Cortex of kidney (tissue), 1 donor: ENCODE data around the gene STRIP2.
"Not testable (repeated sequence)": the region's sequence is repeated elsewhere in the genome, so short reads cannot be mapped to it uniquely, and the experiment has no call there.

Source experiments
- DNase-seq: peaks from one replicate; lab custom pipeline; 2025; lab: John Stamatoyannopoulos, UW

STRIP2 gene

DNA sequence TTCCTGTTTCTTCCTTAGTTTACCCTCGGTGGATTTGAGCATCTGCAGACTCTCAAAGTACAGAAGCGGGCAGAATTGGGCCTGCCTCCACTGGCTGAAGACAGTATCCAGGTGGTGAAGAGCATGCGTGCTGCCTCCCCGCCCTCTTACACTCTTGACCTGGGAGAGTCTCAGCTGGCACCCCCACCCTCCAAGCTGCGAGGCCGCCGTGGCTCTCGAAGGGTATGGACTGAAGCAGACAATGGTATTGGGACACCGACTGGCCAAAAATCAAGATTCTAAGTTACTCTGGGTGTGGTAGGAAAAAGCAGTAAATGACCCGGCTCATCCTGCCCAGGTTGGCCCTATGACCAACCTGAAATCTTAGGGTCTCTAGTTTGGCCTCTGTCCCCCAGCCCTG is 22.2 kb downstream of the STRIP2 start:
- DNase-seq = no peak

- DNase-seq = no peak
These were observed 22.9 kb downstream of the STRIP2 start for GRCh38 chr7:129457101-129457500.

GRCh38 chr7:129458171-129458570 is 23.9 kb downstream of the STRIP2 start:
- DNase-seq = no peak

- no peak for DNase-seq
These were observed 27.6 kb downstream of the STRIP2 start for GRCh38 chr7:129461809-129462208.

DNA sequence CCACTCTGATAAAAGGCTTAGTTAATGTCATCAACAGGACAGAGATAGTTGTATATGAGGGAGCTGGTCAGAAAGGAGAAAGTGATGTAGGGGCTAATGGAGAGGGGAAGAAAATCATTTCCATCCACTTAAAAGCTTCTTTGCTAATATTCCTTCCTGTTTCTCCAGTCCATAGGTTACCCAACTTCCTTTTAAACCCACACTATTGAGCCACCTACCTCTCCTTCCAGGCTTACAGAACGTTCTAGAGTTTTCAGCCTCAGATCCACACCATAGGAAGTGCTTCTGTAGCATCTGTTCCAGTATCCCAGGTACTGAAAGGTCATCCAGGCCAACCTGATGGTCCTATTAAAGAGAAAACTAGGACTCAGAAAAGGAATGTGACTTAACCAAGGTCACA is 28.2 kb downstream of the STRIP2 start:
- no peak for DNase-seq

DNA sequence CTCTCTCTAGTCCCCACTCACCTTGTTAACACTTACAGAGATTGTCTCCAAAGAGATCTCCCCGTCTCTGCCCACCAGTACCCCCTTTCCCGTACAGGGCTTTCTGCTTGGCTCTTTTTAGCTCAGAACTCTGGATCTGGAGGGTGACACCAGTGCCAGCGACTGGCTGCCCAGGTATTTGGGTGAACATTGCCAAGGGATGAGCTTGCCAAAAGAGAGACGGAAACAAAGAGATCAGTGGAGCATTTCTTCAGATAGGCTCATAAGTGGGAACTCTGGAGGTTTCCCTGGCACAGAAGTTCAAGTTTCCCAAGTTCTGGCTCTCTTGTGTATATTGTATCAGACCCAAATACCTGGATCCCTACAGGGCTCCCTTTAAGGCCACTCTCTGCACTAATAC is 30.0 kb downstream of the STRIP2 start:
- no peak for DNase-seq

DNA sequence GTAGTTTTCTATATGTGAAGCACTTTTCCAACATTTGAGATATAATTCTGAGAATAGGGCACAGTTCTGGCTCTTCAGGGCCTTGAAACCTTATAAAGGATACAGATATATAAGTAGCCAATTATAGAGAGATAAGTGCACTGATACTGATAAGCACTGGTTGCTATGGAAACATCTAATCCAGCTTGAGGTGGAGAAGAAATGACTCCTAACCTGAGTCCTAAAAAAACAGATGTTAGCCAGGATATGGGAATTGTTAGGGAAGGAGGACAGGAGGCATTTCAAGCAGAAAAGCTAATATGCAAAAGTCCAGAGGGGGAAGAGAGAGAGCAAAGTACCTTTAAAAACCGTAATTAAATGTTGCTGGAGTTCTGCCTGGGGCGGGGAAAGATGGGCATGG is 30.8 kb downstream of the STRIP2 start:
- DNase-seq = no peak

GRCh38 chr7:129466796-129467195 is 32.6 kb downstream of the STRIP2 start:
- no peak for DNase-seq

DNA sequence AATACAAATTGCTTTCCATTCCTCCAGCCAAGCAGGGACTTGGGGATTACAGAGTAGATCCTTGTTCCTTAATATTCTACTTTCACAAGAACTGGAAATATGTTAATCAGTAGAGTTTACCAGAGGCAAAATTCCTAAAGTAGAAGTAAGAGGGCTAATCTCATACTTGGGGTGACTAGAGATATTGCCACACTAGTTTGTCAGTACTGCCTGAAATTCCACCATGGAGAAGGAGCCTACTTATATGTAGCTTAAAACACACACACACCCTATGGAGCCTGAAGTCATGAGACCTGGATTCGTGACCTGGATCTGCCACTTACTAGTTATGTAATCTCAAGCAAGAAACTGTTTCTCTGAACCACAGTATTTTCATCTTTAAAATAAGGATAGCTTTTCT is 33.9 kb downstream of the STRIP2 start:
- DNase-seq = no peak

- DNase-seq = no peak
These were observed 34.3 kb downstream of the STRIP2 start for GRCh38 chr7:129468547-129468946.

DNA sequence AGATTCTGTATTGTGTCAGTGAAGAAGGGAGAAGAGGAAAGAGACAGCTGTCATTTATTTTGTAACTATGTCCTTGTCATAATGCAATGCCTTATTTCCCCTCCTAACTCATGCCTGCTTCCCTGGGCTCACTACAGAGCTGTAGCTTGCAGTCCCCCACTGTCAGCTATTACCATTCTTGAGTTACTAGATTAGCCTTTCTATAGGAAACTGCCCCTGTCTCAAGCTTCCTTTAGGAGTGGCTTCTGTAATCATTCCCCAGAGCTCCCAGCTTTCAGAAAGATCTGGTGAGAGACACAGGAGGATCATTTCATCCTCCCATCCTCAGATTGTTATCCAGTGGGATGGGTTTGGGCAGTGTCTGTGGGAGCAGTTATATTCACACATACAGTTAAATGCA is 35.7 kb downstream of the STRIP2 start:
- DNase-seq = no peak

GRCh38 chr7:129470411-129470810 is 36.2 kb downstream of the STRIP2 start:
- no peak for DNase-seq

- DNase-seq = no peak
These were observed 37.2 kb downstream of the STRIP2 start for GRCh38 chr7:129471402-129471827.

DNA sequence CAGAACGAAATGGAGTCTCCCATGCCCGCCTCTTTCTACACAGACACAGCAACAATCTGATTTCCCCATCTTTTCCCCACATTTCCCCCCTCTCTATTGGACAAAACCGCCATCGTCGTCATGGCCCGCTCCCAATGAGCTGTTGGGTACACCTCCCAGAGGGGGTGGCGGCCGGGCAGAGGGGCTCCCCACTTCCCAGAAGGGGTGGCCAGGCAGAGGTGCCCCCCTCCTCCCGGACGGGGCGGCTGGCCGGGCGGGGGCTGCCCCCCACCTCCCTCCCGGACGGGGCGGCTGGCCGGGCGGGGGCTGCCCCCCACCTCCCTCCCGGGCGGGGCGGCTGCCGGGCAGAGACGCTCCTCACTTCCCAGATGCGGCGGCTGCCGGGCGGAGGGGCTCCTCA is 41.7 kb downstream of the STRIP2 start:
- not testable (repeated sequence) for DNase-seq

DNA sequence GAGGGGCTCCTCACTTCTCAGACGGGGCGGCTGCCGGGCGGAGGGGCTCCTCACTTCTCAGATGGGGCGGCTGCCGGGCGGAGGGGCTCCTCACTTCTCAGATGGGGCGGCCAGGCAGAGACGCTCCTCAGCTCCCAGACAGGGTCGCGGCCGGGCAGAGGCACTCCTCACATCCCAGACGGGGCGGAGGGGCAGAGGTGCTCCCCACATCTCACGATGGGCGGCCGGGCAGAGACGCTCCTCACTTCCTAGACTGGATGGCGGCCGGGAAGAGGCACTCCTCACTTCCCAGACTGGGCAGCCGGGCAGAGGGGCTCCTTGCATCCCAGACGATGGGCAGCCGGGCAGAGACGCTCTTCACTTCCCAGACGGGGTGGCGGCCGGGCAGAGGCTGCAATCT is 42.2 kb downstream of the STRIP2 start:
- not testable (repeated sequence) for DNase-seq

DNA sequence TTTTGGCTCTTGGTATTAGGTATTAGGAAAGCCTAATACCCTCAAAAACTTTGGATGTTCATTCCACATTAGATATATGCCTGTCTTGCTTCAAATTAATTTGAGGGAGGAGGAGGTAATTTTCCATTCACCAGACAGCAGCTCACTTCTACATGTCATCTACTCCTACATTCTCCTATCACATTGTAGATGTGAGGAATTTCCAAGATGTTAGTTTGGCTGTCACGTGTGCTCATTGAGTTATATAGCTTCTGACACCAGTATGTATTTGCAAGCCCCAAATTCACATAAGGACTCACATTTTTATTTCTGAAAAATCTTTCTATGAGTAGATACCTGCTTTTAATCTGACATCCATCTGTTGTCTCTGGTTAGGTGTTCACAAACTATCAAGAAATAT is 45.6 kb downstream of the STRIP2 start:
- DNase-seq = no peak

DNA sequence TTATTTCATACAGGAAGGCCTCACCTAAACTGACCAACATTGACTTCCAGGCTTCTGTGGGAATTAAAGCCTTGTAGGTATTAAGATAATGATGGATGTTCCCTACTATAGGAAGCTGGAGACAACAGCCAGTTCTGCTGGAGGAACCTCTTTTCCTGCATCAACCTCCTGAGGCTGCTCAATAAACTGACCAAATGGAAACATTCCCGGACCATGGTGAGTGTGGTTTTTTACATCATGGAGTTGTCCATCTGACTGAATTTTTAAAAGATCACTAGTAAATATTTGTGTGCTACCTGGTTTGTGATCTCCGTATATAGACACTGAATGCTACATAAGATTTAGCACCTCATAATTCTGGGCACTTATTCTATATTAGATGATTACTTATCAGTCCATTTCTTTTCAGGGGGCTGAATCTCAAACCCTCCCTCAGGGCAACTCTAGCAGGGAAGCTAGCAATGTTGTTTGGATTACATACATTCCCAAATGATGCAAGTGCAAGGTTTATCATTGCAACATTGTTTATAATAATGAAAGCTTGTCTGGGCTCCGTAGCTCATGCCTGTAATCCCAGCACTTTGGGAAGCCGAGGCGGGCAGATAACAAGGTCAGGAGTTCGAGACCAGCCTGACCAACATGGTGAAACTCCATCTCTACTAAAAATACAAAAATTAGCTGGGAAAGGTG is 46.6 kb downstream of the STRIP2 start:
- DNase-seq = no peak

GRCh38 chr7:129481376-129481775 is 47.1 kb downstream of the STRIP2 start:
- DNase-seq = not testable (repeated sequence)

DNA sequence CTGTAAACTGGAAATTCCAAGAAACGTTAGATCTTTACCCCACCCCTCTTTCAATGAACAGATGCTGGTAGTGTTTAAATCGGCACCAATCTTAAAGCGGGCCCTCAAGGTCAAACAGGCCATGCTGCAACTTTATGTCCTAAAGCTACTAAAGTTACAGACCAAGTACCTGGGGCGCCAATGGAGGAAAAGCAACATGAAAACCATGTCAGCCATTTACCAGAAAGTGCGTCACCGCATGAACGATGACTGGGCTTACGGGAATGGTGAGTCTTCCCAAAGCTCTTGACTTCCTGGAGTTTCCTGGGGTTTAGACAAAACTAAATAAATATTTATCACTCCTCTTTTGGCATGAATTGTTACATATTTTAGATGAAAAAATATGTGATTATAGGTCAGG is 48.5 kb downstream of the STRIP2 start:
- no peak for DNase-seq

- DNase-seq = no peak
These were observed 55.3 kb downstream of the STRIP2 start for GRCh38 chr7:129489491-129489890.

DNA sequence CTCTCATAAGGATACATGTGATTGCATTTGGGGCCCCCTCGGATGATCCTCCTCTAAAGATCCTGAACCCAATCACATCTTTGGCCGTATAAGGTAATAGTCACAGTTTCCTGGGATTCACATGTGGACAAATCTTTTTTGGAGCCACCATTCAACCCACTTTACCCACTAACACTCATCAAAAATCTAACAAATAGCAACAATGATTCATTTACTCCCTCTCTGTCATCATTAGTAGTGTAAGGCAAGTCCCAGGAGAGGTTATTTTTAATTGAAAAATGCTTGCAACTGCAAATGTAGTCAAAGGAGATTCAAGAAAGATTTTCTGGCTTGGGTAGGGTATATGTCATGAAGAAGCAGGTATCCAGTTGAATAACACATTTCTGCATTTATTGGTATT is 58.2 kb downstream of the STRIP2 start:
- no peak for DNase-seq

- no peak for DNase-seq
These were observed 59.3 kb downstream of the STRIP2 start for GRCh38 chr7:129493555-129493954.

DNA sequence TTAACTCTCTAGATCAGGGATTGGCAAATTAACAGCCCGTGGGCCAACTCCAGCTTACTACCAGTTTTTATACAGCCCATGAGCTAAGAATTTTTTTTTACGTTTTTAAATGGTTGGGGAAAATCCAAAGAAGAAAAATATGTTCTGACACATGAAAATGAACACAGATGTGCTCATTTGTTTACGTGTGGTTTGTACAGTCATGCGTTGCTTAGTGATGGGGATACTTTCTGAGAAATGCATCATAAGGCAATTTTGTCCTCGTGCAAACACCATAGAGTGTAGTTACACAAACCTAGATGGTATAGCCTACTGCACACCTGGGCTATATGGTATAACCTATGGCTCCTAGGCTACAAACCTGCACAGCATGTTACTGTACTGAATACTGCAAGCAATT is 59.8 kb downstream of the STRIP2 start:
- no peak for DNase-seq

GRCh38 chr7:129495987-129496386 is 61.8 kb downstream of the STRIP2 start:
- DNase-seq = no peak
